ENCODE data around the gene SYT3.
A peak's percentile ranks its signal among the peaks of the same experiment; 100 is the strongest.

The SYT3 gene, protein sequence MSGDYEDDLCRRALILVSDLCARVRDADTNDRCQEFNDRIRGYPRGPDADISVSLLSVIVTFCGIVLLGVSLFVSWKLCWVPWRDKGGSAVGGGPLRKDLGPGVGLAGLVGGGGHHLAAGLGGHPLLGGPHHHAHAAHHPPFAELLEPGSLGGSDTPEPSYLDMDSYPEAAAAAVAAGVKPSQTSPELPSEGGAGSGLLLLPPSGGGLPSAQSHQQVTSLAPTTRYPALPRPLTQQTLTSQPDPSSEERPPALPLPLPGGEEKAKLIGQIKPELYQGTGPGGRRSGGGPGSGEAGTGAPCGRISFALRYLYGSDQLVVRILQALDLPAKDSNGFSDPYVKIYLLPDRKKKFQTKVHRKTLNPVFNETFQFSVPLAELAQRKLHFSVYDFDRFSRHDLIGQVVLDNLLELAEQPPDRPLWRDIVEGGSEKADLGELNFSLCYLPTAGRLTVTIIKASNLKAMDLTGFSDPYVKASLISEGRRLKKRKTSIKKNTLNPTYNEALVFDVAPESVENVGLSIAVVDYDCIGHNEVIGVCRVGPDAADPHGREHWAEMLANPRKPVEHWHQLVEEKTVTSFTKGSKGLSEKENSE

DNA sequence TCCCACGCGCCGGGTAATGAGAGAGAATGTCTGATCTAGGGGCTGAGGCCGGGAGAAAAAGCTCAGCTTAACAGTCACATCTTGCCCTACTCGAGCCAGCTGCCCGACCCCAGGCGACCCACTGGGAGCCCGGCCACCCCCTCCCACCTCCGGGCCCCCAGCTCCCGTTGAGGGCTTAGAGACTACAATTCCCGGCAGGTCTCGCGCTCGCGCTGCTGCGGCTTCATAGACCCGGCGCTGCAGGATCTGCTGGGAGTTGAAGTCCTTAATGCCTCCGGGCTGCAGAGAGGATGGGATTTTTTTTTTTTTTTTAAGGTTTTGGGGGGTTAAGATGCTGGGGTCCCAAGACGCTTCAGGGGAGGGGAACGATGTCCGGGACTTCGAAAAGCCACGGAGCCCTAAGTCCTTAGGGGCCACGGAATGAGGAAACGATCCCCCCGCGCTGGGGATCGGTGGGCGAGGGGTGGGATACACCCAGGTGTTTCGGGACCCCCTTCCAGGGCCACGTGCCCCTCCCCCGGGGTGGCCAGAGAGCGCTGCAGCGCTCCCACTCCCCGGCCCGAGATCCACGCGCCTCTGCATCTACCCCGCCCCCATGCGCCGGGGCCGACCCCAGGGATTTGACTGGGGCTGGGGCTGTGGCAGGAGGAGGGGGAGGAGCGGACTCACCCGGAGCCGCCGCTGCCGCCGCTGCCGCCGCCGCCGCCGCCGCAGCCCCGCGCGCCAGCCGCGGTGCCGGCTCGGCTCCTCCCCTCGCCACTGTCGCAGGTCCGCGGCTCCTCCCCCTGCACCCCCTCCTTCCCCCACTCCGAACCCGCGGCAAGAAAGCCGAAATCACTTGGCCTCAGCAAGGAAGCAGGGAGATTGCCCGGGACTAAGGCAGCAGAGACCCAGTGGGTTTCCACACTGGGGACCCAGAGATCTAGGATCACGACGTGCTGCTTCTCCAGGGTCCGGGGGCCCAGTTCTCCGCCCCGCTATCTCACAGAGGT is at the start of gene SYT3:
Gene SYT3 (minus strand): TSS at position 761 of the 992 bp plus-strand sequence. CDS start 2,470 bp downstream, outside the sequence.
- DNase-seq (ENCODE audit: low read depth): peak; percentile 52

DNA sequence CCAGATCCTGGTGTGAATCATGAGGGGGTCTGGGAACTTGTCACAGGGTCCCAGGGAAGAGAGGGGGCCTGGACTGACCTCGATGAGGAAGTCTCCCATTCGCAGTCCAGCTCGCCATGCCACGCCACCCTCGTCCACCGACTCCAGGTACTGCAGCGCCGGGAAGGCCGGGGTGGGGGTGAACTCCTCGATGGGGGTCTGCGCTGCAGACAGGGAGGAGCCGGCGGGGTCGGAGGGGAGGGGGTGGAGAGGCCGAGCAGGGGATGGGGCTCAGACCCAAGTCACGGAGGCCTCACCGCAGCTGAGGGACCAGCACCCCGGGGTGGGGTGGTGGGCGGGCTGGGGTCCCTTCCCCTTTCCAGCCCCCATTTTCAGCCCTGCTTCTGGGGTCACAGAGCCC is 49.1 kb upstream of the SYT3 start:
- DNase-seq (ENCODE audit: low read depth): no peak

GRCh38 chr19:50686310-50687032 is 46.8 kb upstream of the SYT3 start:
- no peak for DNase-seq (ENCODE audit: low read depth)

GRCh38 chr19:50679177-50680125 is 39.8 kb upstream of the SYT3 start:
- peak; percentile 82 for DNase-seq (ENCODE audit: low read depth)

GRCh38 chr19:50678323-50678722 is 38.6 kb upstream of the SYT3 start:
- DNase-seq (ENCODE audit: low read depth): no peak

GRCh38 chr19:50677636-50678035 is 38.0 kb upstream of the SYT3 start:
- no peak for DNase-seq (ENCODE audit: low read depth)

GRCh38 chr19:50676625-50677197 is 37.0 kb upstream of the SYT3 start:
- DNase-seq (ENCODE audit: low read depth): no peak

- no peak for DNase-seq (ENCODE audit: low read depth)
Measured at GRCh38 chr19:50673118-50673517, 33.4 kb upstream of the SYT3 start.

GRCh38 chr19:50670102-50670380 is 30.4 kb upstream of the SYT3 start:
- DNase-seq (ENCODE audit: low read depth): no peak

DNA sequence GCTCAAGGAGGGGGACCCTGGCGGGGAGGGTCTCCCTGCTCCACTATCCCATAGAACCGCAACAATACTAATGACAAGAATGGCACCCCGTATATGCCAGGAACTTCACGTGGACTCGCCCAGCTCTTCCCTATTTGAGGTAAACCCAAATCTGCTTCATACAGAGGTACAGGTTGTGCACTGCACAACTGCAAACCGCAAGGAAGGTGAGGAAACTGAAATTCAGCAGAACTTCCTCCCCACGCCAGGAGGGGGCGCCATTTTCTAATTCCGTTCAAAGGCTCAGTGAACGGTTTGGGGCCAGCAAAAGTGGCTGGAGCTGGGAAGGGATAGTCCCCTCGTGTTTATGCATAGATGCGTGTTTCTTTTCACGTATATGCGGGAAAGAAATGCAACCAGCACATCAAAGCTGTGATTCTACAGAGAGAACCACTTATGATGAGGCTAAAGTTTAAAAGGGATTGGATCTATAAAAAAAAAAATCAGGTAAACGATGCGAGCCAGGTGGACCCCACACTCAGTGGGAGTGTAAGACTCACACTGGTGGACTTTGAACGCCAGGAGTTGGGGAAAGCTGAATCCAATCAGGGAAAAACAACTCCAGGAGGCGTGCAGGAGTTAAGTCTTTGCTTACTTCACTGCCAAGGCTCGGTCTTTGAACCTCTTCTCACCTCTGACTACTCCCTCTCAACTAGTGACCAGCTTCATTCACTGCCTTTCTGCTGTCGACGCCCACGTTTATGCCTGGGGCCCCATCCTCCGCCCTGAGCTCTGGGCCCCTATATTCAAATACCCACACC is 29.8 kb upstream of the SYT3 start:
- DNase-seq (ENCODE audit: low read depth): peak; percentile 46

GRCh38 chr19:50668879-50669278 is 29.2 kb upstream of the SYT3 start:
- DNase-seq (ENCODE audit: low read depth): no peak

GRCh38 chr19:50668416-50668815 is 28.7 kb upstream of the SYT3 start:
- no peak for DNase-seq (ENCODE audit: low read depth)

- no peak for DNase-seq (ENCODE audit: low read depth)
Measured at GRCh38 chr19:50667759-50668231, 28.1 kb upstream of the SYT3 start.

DNA sequence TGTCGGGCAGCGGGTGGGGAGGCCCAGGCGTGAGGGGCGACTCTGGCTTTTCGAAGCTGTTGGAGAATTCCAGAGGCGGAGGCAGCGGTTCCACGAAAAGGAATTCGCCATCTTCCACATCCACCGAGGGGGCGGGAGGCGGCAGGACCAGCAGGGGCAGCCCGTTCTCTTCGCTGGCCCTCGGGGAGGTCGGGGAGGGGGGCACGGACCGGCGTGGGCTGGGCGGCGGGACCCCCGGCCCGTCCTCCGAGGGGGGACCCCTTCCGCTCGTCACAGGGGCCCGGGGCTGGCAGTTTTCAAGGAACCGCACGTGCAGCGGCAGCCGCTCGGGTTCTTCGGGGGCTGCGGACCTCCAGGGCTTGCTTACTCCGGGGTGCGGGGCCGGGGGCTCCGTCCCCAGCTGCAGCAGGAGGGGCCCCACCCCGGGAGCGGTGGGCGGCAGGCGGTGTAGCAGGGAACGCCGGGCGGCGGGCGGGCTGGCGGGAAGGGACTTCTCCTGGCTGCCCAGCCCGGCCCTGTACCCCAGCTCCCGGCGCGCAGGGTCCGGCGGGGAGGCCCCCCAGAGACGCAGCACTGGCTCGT is 27.6 kb upstream of the SYT3 start:
- no peak for DNase-seq (ENCODE audit: low read depth)

DNA sequence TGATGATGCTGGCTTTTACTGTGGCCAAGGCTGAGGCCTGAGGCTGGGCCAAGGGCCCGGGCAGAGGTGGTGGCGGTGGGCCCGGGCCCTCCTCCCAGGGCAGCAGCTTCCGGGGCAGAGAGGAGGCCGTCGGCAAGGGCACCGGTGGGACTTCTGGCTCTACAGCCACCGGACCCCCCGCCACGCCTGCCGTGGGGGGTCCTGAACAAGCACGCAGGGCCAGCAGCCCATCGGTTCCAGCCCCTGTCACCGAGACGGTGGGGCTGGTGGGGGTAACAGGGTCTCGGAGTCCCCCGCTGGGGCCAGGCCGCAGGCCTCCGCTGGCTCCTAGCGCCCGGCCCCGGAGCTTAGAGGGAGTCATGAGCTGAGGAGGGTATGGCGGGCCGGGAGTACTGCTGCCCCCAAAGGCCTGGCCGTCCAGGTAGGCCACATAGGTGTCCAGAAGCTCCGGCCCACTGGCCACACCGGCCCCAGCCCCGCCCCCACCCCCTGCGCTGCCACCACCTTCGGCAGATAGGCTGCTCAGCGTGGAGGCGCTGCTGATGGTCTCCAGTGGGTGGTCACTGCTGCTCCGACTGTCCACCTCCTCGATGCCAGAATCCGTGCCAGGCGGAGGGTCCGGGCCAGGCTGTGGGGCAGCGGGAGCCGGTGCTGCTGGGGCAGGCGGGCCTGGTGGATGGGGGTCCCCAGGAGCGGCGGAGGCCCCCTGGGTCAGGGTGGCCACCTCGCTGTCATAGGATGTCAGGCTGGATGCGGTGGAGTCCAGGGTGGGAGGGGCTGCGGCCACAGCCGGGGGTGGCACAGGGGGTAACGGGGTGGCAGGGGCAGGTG is 26.9 kb upstream of the SYT3 start:
- DNase-seq (ENCODE audit: low read depth): no peak

DNA sequence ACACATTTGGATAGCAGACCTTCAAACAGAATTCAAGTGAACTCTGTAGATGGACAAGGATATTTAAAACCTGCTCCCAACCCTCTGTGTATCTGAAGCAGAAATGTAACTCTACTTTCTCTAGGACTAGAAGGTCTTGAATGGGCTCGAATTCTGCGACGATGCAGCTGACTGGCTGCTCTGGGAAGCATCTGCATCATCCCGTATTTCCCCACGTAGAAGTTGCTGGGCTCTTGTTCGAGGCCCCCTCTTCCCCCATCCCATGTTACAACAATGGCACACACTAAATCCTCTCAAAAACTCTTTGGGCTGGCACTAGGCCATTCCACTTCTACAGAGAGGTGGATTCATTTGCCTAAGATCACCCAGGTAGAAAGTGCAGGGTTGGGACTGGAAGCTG is 24.5 kb upstream of the SYT3 start:
- DNase-seq (ENCODE audit: low read depth): no peak

DNA sequence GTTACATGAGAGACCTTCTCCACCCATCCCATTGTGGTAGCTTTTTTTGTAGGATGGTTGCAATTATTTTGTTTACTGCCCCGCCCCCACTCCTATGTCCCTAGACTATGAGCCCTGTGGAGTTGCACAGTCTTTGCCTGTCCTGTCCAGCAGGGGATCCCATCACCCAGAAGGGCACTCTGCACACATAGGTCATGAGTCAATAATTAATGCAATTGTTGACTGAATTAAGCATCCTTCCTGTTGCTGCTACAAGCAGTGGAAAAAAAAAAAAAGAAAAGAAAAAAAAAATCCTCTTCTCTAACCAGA is 23.8 kb upstream of the SYT3 start:
- peak; percentile 57 for DNase-seq (ENCODE audit: low read depth)

All from ELR (cell line).